Stimulated activated effector memory CD8-positive, alpha-beta T cell treated with anti-CD3 and anti-CD28 coated beads, Interleukin-12 subunit alpha, Interleukin-12 subunit beta, amount 100 ng/mL, for 72 hours (primary cell): ENCODE results near the gene ROR2.
A peak's percentile ranks its signal among the peaks of the same experiment; 100 is the strongest.

Experiments
- ATAC-seq: fragments of 150-1000 bp; cut with Tn5 transposase; 2 replicates; pipeline ENCODE4 v1.10.0; 2021
- DNase-seq, 2 donors: peaks; one replicate each; pipeline ENCODE4 v3.0.0; 2021 to 2022; ENCODE audit warnings: low spot score in 2 of 2
- H3K27ac Mint-ChIP-seq: one replicate; pipeline ENCODE4 v1.8.0; 2022; ENCODE audit warnings: mild to moderate bottlenecking, mixed read lengths
- H3K36me3 Mint-ChIP-seq: one replicate; pipeline ENCODE4 v1.8.0; 2022; ENCODE audit warnings: mild to moderate bottlenecking, mixed read lengths
- H3K4me1 Mint-ChIP-seq: one replicate; pipeline ENCODE4 v1.8.0; 2022; ENCODE audit warnings: mixed read lengths
- H3K4me3 Mint-ChIP-seq: one replicate; pipeline ENCODE4 v1.8.0; 2022; ENCODE audit warnings: mild to moderate bottlenecking, mixed read lengths
- H3K9me3 Mint-ChIP-seq: one replicate; pipeline ENCODE4 v1.8.0; 2022; ENCODE audit warnings: mixed read lengths

The ROR2 gene

GRCh38 chr9:91939978-91940377 is 10.1 kb downstream of the ROR2 start:
- Mint-ChIP-seq H3K27ac (no peak overlapping the region), H3K4me1 (peaks cover 16% of the 10 kb centered on the region), H3K9me3 (no peaks in the 10 kb centered on the region), H3K36me3 (no peaks in the 10 kb centered on the region), H3K4me3 (no peak overlapping the region)
- DNase-seq (no peak), ATAC-seq (no peak)

DNA sequence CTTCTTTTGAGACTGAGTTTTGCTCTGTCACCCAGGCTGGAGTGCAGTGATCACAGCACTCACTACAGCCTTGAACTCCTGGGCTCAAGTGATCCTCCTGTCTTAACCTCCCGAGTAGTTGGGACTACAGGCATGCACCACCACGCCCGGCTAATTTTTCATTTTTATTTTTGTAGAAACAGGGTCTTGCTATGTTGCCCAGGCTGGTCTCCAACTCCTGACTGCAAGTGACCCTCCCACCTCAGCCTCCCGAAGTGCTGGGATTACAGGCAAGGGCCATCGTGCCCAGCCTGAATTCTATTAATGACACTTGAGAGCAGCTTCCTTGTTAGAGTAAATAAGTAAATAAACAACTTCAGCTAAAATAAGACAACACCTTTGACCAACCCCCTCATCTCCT is 12.3 kb downstream of the ROR2 start:
- H3K36me3 Mint-ChIP-seq, result no peaks in the 10 kb centered on the region
- H3K9me3 Mint-ChIP-seq, result no peaks in the 10 kb centered on the region
- H3K4me1 Mint-ChIP-seq, result peaks cover 9% of the 10 kb centered on the region
- DNase-seq (no peak), ATAC-seq (no peak)
- H3K4me3 Mint-ChIP-seq, result no peak overlapping the region
- H3K27ac Mint-ChIP-seq, result no peak overlapping the region

- no peaks in the 10 kb centered on the region for H3K36me3 Mint-ChIP-seq
- DNase-seq, result no peak
- ATAC-seq, result no peak
- H3K9me3 Mint-ChIP-seq, result no peaks in the 10 kb centered on the region
- peaks cover 9% of the 10 kb centered on the region for H3K4me1 Mint-ChIP-seq
- H3K4me3 Mint-ChIP-seq, result no peak overlapping the region
- H3K27ac Mint-ChIP-seq, result no peak overlapping the region
Measured at GRCh38 chr9:91937056-91937455, 13.0 kb downstream of the ROR2 start.

GRCh38 chr9:91935805-91936514 is 14.1 kb downstream of the ROR2 start:
- DNase-seq (no peak), ATAC-seq (no peak)
- peaks cover 9% of the 10 kb centered on the region for H3K4me1 Mint-ChIP-seq
- H3K36me3 Mint-ChIP-seq, result no peaks in the 10 kb centered on the region
- peaks cover 5% of the 10 kb centered on the region for H3K9me3 Mint-ChIP-seq
- H3K4me3 Mint-ChIP-seq, result no peak overlapping the region
- H3K27ac Mint-ChIP-seq, result no peak overlapping the region

DNA sequence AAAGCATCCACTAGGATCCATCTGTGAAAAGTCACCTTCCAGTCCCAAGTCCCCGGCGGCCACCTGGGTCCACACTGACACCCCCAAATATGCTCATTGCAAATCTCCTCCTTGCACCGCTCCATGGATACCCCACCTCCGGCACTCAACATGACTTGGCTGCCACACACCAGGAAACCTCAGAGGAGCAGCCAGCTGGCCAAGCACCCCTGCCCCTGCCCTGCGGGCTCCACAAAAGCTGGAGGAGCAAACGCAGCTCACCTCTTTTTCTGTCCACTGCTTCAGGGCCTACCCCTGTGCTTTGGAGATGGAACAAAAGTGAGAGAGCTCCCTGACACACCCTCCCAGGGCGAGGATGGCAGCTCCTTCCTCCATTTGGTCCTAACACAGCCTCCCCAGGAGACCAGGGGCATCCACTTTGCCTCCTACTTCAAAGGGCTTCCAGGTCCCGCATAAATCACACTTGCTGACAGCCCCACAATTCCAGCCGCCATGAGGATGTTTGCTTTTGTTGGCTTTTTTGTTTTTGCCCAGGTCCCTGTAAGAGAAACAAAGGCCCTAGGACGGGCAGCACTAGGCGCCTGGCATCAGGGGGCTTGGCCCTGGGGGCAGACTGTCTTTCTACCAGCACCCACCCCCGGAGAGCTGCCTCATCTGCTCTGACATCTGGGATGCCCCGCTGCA is 14.8 kb downstream of the ROR2 start:
- H3K9me3 Mint-ChIP-seq, result peaks cover 9% of the 10 kb centered on the region
- H3K27ac Mint-ChIP-seq, result peak overlapping the region; percentile 34
- DNase-seq, result no peak
- H3K4me1 Mint-ChIP-seq, result peaks cover 9% of the 10 kb centered on the region
- no peak for ATAC-seq
- no peaks in the 10 kb centered on the region for H3K36me3 Mint-ChIP-seq
- H3K4me3 Mint-ChIP-seq, result no peak overlapping the region

- peaks cover 9% of the 10 kb centered on the region for H3K4me1 Mint-ChIP-seq
- no peak for DNase-seq
- no peak overlapping the region for H3K4me3 Mint-ChIP-seq
- no peaks in the 10 kb centered on the region for H3K36me3 Mint-ChIP-seq
- ATAC-seq, result no peak
- H3K27ac Mint-ChIP-seq, result no peak overlapping the region
- peaks cover 11% of the 10 kb centered on the region for H3K9me3 Mint-ChIP-seq
Measured at GRCh38 chr9:91934654-91935053, 15.4 kb downstream of the ROR2 start.

DNA sequence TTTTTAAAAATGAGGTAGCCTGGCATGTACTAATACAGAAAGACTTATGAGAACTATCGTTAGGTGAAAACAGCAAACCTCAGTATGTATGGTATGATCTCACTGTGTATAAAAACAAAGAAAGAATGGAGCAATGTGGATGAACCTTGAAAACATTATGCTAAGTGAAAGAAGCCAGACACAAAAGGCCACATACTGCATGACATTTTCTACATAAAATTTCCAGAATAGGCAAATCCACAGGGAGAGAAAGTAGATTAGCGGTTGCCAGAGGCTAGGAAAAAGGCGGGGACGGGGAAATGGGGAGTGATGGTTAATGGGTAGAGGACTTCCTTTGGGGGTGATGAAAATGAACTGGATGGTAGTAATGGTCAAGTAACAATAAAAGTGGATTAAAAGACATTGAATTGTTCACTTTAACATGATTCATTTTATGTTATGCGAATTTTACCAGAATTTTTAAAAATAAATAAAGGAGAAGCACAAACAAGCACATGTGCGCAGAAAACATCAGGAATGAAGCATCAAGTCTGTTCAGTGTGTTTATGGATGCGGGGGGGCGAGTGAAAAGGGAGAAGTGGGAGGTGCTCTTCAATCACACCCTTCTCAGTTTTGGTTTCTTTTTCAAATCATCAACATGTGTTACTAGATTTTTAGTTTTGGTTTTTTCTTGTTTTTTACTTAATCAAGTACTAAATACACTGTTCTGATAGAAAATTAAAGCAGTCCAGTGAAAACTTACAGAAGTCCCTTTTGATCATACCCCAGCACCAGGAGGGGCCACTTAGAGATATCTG is 16.3 kb downstream of the ROR2 start:
- H3K4me3 Mint-ChIP-seq, result peak overlapping the region; percentile 4
- no peak for DNase-seq
- no peaks in the 10 kb centered on the region for H3K36me3 Mint-ChIP-seq

DNA sequence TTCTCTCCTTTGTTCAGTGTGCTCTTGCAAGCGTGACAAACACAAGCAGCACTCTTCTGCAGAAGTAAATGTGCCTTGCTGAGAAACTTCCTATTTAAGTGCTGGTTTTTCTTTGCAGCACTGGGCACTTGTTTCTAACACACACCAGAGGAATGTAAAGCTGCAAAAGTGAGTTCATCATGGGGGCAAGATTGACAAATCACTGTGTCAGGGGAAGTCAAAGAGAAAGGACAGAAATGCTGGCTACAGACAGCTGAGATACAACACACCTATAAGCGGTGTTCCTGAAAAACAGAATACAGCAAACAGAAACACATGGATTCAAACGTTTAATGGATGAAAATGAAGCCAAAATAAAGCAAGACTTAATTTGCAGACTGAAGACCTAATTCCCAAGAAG is 19.6 kb downstream of the ROR2 start:
- H3K36me3 Mint-ChIP-seq, result no peaks in the 10 kb centered on the region
- no peak overlapping the region for H3K27ac Mint-ChIP-seq
- DNase-seq, result no peak
- H3K4me3 Mint-ChIP-seq, result no peak overlapping the region
- peaks cover 9% of the 10 kb centered on the region for H3K4me1 Mint-ChIP-seq
- ATAC-seq, result no peak
- peaks cover 15% of the 10 kb centered on the region for H3K9me3 Mint-ChIP-seq

More for the DNA sequence above, 16.3 kb downstream of the ROR2 start:
- H3K9me3 Mint-ChIP-seq, result peaks cover 15% of the 10 kb centered on the region
- no peak for ATAC-seq
- no peak overlapping the region for H3K27ac Mint-ChIP-seq
- H3K4me1 Mint-ChIP-seq, result peaks cover 9% of the 10 kb centered on the region

GRCh38 chr9:91929331-91929730 is 20.7 kb downstream of the ROR2 start:
- H3K36me3 Mint-ChIP-seq, result no peaks in the 10 kb centered on the region
- ATAC-seq (no peak), DNase-seq (no peak)
- H3K9me3 Mint-ChIP-seq, result peaks cover 15% of the 10 kb centered on the region
- H3K27ac Mint-ChIP-seq, result no peak overlapping the region
- H3K4me3 Mint-ChIP-seq, result no peak overlapping the region
- H3K4me1 Mint-ChIP-seq, result peaks cover 9% of the 10 kb centered on the region

DNA sequence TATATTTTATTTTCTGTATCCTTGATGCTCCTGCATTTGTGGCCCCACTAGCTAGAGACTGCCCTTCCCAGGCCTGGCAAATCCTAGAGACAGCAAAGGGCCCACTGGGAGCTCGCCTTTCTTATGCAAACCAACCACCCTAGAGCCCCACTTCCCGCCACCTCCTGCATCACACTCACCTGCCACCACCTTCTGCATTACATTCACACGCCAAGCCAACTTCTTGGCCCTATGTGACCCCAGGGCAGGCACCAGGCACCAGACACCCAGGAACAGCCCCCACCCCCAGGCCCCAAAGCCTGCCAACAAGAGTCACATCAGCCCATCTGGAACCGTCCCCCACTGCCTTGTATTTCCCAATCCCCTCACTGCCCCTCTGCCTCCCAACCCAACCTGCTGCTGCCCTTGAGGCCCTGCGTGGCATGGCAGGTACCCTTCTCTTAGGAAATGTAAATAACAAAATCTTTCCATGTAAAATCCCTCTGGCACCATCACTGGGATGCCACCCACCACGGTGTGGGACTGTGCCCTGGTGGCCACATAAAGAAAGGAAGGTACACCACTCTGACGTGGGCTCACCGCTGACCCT is 22.0 kb downstream of the ROR2 start:
- ATAC-seq, result no peak
- DNase-seq, result no peak
- Mint-ChIP-seq H3K4me1 (peaks cover 6% of the 10 kb centered on the region), H3K9me3 (peaks cover 15% of the 10 kb centered on the region), H3K4me3 (no peak overlapping the region), H3K36me3 (no peaks in the 10 kb centered on the region), H3K27ac (no peak overlapping the region)

DNA sequence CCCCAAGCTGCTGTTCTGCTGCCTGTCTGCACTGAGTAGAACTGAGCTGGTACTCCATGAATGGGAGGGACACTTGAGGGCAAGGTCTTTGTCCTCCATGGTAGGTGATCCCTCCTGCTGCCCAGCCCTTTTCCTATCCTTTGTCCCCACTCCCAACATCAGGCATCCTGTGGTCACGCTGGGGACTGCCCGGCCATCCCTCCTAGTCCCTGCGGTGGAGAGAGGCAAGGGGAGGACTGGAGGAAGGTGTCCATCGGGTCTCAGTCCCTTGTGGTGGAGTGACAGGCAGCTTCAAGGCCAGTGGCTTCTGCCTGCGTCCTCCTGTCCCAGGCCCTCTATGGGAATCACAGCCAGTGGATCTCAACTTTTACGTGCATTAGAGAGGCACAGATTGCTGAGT is 25.9 kb downstream of the ROR2 start:
- DNase-seq (no peak), ATAC-seq (no peak)
- peaks cover 6% of the 10 kb centered on the region for H3K4me1 Mint-ChIP-seq
- H3K27ac Mint-ChIP-seq, result no peak overlapping the region
- H3K36me3 Mint-ChIP-seq, result peaks cover 6% of the 10 kb centered on the region
- H3K9me3 Mint-ChIP-seq, result no peaks in the 10 kb centered on the region
- no peak overlapping the region for H3K4me3 Mint-ChIP-seq

DNA sequence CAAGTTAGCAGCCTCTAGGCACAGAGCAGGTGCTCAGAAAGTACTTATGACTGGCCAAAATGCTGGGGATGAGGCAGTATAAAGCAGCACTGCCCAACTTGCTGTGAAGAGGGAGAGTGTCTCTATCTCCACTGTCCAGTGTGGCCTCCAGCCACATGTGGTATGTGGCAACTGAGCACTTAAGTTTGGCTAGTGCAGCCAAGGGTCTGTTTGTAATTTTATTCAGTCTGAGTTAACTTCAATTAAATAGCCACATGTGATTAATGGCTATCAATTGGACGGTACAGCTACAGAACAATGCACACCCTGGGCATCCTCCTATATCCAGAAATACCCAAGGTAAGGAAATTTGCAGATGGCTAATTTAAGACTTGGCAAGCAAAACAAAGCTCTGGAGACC is 26.9 kb downstream of the ROR2 start:
- ATAC-seq (no peak), DNase-seq (no peak)
- H3K36me3 Mint-ChIP-seq, result peaks cover 6% of the 10 kb centered on the region
- no peak overlapping the region for H3K27ac Mint-ChIP-seq
- no peaks in the 10 kb centered on the region for H3K9me3 Mint-ChIP-seq
- peaks cover 6% of the 10 kb centered on the region for H3K4me1 Mint-ChIP-seq
- H3K4me3 Mint-ChIP-seq, result no peak overlapping the region

DNA sequence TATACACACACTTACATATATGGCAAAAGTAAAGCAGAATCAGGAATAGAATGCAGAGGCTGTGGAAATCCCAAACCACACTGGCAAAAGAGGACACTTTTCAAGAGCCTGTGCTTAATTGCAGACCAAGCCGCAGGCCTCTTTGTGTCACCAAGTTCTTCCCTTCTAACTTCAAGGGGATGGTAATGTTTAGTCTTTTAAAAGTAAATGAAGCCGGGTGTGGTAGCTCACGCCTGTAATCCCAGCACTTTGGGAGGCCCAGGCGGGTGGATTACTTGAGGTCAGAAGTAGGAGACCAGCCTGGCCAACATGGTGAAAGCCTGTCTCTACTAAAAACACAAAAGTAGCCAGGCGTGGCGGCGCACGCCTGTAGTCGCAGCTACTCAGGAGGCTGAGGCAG is 28.7 kb downstream of the ROR2 start:
- H3K4me3 Mint-ChIP-seq, result no peak overlapping the region
- no peak for ATAC-seq

DNA sequence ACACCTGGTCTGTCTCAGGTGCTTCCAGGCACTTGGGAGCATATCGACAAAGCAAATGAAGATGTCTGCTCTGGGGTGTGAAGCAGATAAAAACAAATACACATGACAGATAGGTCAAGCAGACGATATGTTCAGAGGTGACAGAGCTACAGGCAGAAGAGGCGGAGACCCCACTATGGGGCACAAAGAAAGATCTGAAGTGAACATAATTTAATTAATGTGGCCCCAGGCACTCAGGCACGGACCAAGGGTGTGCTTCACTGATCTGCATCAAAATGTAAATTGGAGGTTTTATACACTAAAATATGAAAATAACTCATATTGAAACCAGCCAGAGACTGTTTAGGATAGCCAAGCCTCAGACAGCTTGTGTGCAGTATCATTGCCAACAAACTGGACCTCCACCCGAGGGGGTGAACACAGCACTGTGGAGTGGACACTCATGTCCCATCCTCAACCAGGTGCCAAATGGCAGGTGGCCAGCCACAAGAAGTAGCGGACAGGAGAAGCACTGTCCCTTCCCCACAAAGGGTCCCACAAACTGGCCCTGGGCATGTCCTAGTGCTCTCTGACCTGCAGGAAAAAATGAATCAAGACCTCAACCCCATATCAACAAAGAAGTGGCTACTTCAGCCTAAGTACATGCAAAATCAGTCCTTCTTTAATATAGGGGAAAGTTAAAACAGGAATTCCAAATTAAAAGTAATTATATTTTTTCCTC is 29.2 kb downstream of the ROR2 start:
- Mint-ChIP-seq H3K4me1 (peaks cover 6% of the 10 kb centered on the region), H3K36me3 (peaks cover 6% of the 10 kb centered on the region), H3K4me3 (no peak overlapping the region), H3K9me3 (no peaks in the 10 kb centered on the region), H3K27ac (no peak overlapping the region)
- no peak for ATAC-seq
- DNase-seq, result no peak

More for the DNA sequence above, 28.7 kb downstream of the ROR2 start:
- peaks cover 6% of the 10 kb centered on the region for H3K4me1 Mint-ChIP-seq
- DNase-seq, result no peak
- H3K9me3 Mint-ChIP-seq, result no peaks in the 10 kb centered on the region
- H3K36me3 Mint-ChIP-seq, result peaks cover 6% of the 10 kb centered on the region
- no peak overlapping the region for H3K27ac Mint-ChIP-seq

GRCh38 chr9:91919621-91920020 is 30.4 kb downstream of the ROR2 start:
- Mint-ChIP-seq H3K27ac (no peak overlapping the region), H3K36me3 (peaks cover 6% of the 10 kb centered on the region), H3K9me3 (no peaks in the 10 kb centered on the region), H3K4me3 (no peak overlapping the region), H3K4me1 (peaks cover 6% of the 10 kb centered on the region)
- ATAC-seq (no peak), DNase-seq (no peak)
